Activated B cell treated with CpG ODN at 0.5 μM for 24 hours (primary cell): Measurements from ENCODE around the gene RNF207. TPM values are rescaled to one million over a fixed set of nuclear protein-coding genes. Genes with fewer than 3 reads are reported as not detected.

Experiments used
- ATAC-seq: fragments of 200-7000 bp; cut with Tn5 transposase; one replicate; pipeline ENCODE4 v1.10.0; 2021; ENCODE audit warnings: low read depth, mild to moderate bottlenecking, moderate library complexity
- CTCF ChIA-PET: fragments of 350-600 bp; sonication (Branson Sonifier 250); formaldehyde crosslinking; loops from one replicate; lab custom pipeline; 2021; ENCODE audit warnings: antibody characterized with exemption; lab: Charles Lee
- POLR2A ChIA-PET: fragments of 350-600 bp; sonication (Branson Sonifier 250); formaldehyde crosslinking; loops from one replicate; lab custom pipeline; 2021; ENCODE audit warnings: antibody characterized with exemption; lab: Charles Lee
- DNase-seq: peaks from one replicate; pipeline ENCODE4 v3.0.0; 2022
- H3K27ac Mint-ChIP-seq: one replicate; pipeline ENCODE4 v1.8.0; 2020; ENCODE audit warnings: mixed read lengths
- H3K27me3 Mint-ChIP-seq: one replicate; pipeline ENCODE4 v1.8.0; 2021; ENCODE audit warnings: mixed read lengths
- H3K36me3 Mint-ChIP-seq: one replicate; pipeline ENCODE4 v1.8.0; 2021; ENCODE audit warnings: low read depth, mixed read lengths
- H3K4me1 Mint-ChIP-seq: one replicate; pipeline ENCODE4 v1.8.0; 2021; ENCODE audit warnings: mixed read lengths
- H3K4me3 Mint-ChIP-seq: one replicate; pipeline ENCODE4 v1.8.0; 2020; ENCODE audit warnings: mild to moderate bottlenecking, mixed read lengths
- H3K9me3 Mint-ChIP-seq: one replicate; pipeline ENCODE4 v1.8.0; 2020; ENCODE audit warnings: mixed read lengths
- intact Hi-C: fragments of 100-400 bp; cut with micrococcal nuclease; formaldehyde crosslinking; loops from one replicate; pipeline ENCODE4 v1.15.1; 2024
- total RNA-seq: library from RNA; stranded (reverse); gene quantifications from 2 replicates; pipeline ENCODE4 v1.2.3, GENCODE V29; 2022
- TF ChIP-seq, protein P1 (sequence below): fragments of 200-600 bp; IDR thresholded peaks from one replicate; pipeline ENCODE4 v1.8.0; 2022; ENCODE audit warnings: antibody characterized with exemption, mild to moderate bottlenecking

RNF207 gene, protein sequence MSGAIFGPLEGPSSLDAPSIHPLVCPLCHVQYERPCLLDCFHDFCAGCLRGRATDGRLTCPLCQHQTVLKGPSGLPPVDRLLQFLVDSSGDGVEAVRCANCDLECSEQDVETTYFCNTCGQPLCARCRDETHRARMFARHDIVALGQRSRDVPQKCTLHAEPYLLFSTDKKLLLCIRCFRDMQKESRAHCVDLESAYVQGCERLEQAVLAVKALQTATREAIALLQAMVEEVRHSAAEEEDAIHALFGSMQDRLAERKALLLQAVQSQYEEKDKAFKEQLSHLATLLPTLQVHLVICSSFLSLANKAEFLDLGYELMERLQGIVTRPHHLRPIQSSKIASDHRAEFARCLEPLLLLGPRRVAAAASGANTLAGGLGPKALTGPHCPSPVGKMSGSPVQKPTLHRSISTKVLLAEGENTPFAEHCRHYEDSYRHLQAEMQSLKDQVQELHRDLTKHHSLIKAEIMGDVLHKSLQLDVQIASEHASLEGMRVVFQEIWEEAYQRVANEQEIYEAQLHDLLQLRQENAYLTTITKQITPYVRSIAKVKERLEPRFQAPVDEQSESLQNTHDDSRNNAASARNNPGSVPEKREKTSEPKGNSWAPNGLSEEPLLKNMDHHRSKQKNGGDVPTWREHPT
- 3.3 and 4.1 TPM in 2 replicates for total RNA-seq

DNA sequence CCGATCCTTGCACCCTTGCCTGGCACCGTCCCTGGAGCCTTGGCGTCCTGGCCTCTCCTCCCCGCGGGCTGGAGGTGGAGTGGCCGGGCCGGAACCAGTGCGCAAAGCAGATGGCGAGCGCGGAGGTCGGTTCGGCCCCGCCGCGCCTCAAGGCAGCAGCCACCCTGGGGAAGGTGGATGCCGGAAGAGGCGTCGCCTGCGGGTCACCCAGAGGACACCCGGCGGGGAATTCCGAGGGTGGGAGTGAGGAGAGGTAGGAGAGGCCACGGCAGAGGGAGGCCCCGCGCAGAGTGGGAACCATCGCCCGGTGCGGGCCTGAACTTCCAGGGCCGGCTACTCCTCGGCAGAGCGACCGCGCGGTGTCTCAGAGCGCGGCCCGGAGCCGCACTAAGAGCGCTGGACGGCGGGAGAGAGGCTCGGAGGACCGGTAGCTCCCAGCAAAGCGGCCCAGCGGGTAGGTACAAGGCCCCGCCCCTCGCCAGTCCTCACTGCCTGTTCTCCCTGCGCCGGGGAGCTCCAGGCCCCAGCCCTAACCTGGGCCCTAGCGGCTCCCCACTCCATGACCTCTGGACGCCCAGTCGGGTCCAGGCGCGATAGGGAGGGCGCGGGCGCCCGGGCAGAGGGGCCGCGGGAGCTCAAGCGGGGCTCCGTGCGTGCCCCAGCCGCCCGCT lies at the start of gene RNF207:
Gene RNF207 (plus strand): TSS at position 271 of the 671 bp plus-strand sequence. CDS start 417 bp downstream, outside the sequence.
- Mint-ChIP-seq H3K4me1 (peaks cover 22% of the 10 kb centered on the region), H3K9me3 (no peaks in the 10 kb centered on the region), H3K27ac (no peak within 1 kb of the TSS), H3K36me3 (no peaks in the 10 kb centered on the region), H3K27me3 (peaks cover 24% of the 10 kb centered on the region), H3K4me3 (peak within 1 kb of the TSS; percentile 71)
- TF ChIP-seq, protein P1, sequence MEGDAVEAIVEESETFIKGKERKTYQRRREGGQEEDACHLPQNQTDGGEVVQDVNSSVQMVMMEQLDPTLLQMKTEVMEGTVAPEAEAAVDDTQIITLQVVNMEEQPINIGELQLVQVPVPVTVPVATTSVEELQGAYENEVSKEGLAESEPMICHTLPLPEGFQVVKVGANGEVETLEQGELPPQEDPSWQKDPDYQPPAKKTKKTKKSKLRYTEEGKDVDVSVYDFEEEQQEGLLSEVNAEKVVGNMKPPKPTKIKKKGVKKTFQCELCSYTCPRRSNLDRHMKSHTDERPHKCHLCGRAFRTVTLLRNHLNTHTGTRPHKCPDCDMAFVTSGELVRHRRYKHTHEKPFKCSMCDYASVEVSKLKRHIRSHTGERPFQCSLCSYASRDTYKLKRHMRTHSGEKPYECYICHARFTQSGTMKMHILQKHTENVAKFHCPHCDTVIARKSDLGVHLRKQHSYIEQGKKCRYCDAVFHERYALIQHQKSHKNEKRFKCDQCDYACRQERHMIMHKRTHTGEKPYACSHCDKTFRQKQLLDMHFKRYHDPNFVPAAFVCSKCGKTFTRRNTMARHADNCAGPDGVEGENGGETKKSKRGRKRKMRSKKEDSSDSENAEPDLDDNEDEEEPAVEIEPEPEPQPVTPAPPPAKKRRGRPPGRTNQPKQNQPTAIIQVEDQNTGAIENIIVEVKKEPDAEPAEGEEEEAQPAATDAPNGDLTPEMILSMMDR: no peak
- ATAC-seq: peak; percentile 38
- CTCF ChIA-PET: interaction anchor here (1.2 kb wide), 2 partner anchors 39 to 40 kb away, joined by 3 read pairs; no protein-coding TSS in a partner anchor
- intact Hi-C loops: no loop called here
- DNase-seq: peak; percentile 47
- POLR2A ChIA-PET: interaction anchor here (1.0 kb wide), 1 partner anchor 30 kb away, joined by 3 read pairs; the partner anchor contains the start of gene ICMT

DNA sequence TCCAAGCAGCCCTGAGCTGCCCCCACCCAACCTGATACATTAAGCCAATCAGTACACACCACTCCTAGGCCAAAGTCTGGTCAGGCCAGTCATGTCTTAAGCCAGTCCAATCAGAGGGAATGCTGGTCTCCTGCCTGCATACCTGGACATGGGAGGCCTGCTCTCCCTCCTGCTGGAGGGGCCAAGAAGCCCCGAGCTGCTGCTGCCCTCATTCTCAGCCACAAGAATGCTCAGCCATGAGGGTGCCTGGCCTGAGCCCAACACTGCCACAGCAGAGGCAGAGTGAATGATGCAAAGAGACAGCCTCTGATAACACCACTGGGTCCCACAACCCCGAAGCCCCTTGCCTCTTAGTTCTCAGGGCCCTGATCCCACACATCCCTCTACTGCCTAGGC lies 48.8 kb upstream of the RNF207 start:
- ChIA-PET POLR2A (no interaction called here), CTCF (no interaction called here)
- no peaks in the 10 kb centered on the region for H3K36me3 Mint-ChIP-seq
- H3K27me3 Mint-ChIP-seq: peaks cover 4% of the 10 kb centered on the region
- no peaks in the 10 kb centered on the region for H3K4me1 Mint-ChIP-seq
- TF ChIP-seq, protein P1: no peak
- no peaks in the 10 kb centered on the region for H3K9me3 Mint-ChIP-seq
- intact Hi-C loops: no loop called here
- H3K27ac Mint-ChIP-seq: no peak overlapping the region
- H3K4me3 Mint-ChIP-seq: no peak overlapping the region
- DNase-seq (no peak), ATAC-seq (no peak)

DNA sequence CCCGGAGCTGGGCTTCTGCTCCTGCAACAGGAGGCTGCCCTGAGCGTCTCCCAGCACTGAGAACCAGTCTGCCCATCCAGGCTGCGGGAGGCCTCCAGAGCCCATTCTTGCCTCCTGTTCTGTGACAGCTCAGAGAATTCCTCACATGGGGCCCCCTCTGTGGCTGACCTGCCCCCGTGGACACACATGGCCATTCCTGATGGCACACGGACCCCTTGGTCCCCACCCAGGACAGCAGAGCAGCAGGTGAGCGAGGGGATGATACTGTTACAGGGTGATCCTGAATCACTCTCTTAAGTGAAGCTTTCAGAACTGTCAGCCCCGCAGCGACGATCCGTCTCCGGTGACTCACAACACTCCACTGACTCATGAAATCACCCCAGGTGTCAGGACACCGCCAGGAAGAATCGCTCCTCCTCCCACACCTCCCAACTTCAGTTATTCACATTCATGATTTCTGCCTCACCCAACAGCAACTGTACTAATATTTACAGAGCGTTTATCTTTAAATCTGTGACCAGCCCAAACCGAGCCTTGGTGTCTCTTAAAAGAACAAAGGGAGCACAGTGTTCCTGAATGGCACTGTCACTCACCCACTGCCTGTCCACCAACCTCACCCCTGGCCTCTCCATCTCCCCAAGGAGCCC lies 48.3 kb upstream of the RNF207 start:
- Mint-ChIP-seq H3K27me3 (peaks cover 6% of the 10 kb centered on the region), H3K4me3 (no peak overlapping the region), H3K9me3 (no peaks in the 10 kb centered on the region), H3K27ac (no peak overlapping the region), H3K36me3 (no peaks in the 10 kb centered on the region), H3K4me1 (no peaks in the 10 kb centered on the region)
- TF ChIP-seq, protein P1: no peak
- ATAC-seq: no peak
- intact Hi-C loops: no loop called here
- CTCF ChIA-PET: no interaction called here
- DNase-seq: no peak
- POLR2A ChIA-PET: no interaction called here

DNA sequence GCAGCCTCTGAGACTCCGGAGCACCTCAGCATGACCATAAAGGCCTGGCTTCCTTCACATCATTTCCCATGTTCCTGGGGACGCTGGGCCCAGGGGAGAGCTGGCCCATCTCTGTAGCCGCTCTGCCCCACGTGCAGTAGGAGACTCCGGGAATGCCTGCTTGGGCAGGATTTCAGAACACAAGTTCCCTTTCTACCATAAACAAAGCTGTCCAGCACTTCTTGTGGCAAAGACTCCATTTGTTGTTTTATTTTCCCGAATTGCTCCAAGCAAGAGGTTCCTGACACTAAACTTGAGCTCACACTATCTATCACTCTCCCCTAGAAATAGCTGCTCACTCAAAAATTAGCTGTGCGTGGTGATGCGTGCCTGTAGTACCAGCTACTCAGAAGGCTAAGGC lies 47.7 kb upstream of the RNF207 start:
- intact Hi-C loops: no loop called here
- Mint-ChIP-seq H3K4me3 (no peak overlapping the region), H3K9me3 (no peaks in the 10 kb centered on the region), H3K4me1 (no peaks in the 10 kb centered on the region), H3K27me3 (peaks cover 6% of the 10 kb centered on the region), H3K36me3 (no peaks in the 10 kb centered on the region), H3K27ac (no peak overlapping the region)
- ChIA-PET POLR2A (no interaction called here), CTCF (no interaction called here)
- ATAC-seq (no peak), DNase-seq (no peak)
- TF ChIP-seq, protein P1: no peak
